Stimulated activated CD8-positive, alpha-beta memory T cell treated with anti-CD3 and anti-CD28 coated beads, Interleukin-4, amount 100 ng/mL, for 24 hours (primary cell): ENCODE data around the gene ATF7IP.

Source experiments
- DNase-seq: peaks from one replicate; pipeline ENCODE4 v3.0.0-alpha.2; 2020; ENCODE audit warnings: low read depth

Gene ATF7IP

GRCh38 chr12:14481201-14481600 lies 115.7 kb downstream of the ATF7IP start:
- DNase-seq, result no peak

- DNase-seq, result no peak
Observed at GRCh38 chr12:14482361-14482760, 116.9 kb downstream of the ATF7IP start.

- DNase-seq, result no peak
Observed at GRCh38 chr12:14482886-14483285, 117.4 kb downstream of the ATF7IP start.

- DNase-seq, result no peak
Observed at GRCh38 chr12:14495326-14495725, 129.8 kb downstream of the ATF7IP start.

GRCh38 chr12:14505626-14506596 lies 140.4 kb downstream of the ATF7IP start:
- no peak for DNase-seq

GRCh38 chr12:14510574-14510973 lies 145.1 kb downstream of the ATF7IP start:
- no peak for DNase-seq

- DNase-seq, result no peak
Observed at GRCh38 chr12:14514154-14514842, 148.8 kb downstream of the ATF7IP start.

GRCh38 chr12:14514946-14515345 lies 149.5 kb downstream of the ATF7IP start:
- no peak for DNase-seq

GRCh38 chr12:14521822-14522221 lies 156.3 kb downstream of the ATF7IP start:
- DNase-seq, result no peak

GRCh38 chr12:14525964-14526363 lies 160.5 kb downstream of the ATF7IP start:
- DNase-seq, result no peak

- no peak for DNase-seq
Observed at GRCh38 chr12:14532152-14532551, 166.7 kb downstream of the ATF7IP start.

GRCh38 chr12:14537088-14537487 lies 171.6 kb downstream of the ATF7IP start:
- no peak for DNase-seq

- DNase-seq, result no peak
Observed at GRCh38 chr12:14540801-14541462, 175.4 kb downstream of the ATF7IP start.

GRCh38 chr12:14545144-14546124 lies 180.0 kb downstream of the ATF7IP start:
- DNase-seq, result no peak

GRCh38 chr12:14547571-14547970 lies 182.1 kb downstream of the ATF7IP start:
- no peak for DNase-seq

GRCh38 chr12:14548609-14549008 lies 183.1 kb downstream of the ATF7IP start:
- no peak for DNase-seq
